ENCODE results near the gene WDR1.
A peak's percentile ranks its signal among the peaks of the same experiment; 100 is the strongest.

Gene WDR1

DNA sequence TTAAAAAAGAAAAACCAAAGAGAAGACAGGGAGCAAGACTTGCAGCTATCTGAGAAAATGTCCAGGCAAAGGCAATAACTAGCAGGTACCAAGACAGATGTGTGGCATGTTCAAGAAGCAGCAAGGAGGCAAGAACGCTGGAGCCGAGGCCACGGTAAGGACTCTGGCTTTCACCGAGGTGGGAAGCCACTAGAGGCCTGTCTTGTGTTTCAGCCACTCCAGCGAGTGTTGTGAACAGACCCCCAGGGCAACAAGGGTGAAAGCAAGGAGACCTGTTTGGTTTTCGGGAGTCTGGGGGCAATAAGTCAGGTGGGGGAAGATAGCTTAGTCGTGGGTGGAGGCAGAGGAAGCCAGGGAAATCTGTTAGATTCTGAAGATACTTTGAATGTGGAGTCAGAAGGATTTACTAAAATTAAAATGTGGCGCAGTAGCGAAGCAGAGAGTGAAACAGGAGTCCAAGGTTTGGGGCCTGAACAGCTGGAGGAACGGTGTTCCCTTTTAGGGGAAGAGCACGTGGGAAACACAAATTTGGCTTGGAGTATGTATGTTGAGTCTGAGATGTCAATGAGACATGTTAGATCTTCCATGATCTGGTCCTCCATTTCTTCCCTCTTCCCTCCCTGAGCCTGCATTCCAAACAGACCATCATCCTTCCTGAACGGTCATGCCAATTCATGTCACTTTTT, 3.1 kb downstream of the WDR1 start:
- DNase-seq: no peak

DNA sequence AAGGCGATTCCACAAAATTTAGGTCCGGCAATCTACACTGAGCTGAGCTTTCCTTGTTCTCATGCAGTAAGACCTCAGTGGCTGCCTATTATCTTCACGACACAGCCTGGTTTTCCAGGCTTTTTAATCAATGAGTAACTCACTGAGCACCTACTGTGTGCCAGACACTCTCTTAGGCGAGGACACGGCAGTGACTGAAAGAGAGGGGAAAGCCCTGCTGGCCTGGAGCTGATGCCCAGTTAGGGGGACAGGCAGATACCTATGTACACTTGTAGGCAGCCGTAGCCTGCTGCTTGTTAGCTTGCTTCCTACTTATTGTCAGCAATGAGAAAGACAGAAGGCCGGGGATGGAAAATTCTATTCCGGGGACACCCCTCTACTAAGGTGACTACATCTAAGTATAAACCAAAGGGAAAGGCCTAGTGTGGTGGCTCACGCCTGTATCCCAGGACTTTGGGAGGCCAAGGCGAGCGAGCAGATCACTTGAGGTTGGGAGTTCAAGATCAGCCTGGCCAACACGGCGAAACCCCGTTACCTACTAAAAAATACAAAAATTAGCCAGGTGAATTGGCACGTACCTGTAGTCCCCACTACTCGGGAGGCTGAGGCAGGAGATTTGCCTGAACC, 3.8 kb downstream of the WDR1 start:
- no peak for DNase-seq

DNA sequence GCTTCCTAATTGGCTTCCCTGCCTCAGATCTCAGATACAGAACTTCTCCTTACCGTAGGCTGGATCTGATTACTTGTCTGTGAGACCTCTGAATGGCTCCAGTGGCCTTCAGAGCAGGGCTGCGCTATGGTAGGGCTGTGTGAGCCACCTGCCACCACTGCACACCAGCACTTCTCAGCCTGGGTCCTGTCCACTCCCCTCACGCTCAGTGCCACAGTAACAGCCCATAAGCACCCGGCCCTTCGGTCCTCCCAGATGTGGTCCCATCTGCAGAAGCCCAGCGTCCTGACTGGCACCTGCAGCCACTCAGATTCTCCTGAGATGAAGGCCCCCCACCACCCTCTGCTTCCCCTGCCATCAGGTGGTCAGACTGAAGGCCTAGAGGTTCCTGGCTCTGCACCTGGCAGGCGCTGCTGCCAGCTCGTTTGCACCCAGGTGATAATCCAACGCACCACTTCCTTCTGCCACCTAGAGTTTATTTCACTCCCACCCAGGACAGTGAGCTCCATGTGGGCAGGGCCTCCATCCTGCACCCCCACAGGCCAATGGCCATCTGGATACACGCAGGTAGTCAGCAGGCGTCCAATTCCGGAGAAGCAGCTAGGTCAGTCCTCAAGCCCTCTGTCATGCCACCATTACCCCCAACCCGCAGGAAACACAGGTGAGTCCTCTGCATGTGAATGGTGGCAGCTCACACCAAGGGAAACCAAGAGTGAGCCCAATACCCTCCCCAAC, 5.4 kb downstream of the WDR1 start:
- no peak for DNase-seq

DNA sequence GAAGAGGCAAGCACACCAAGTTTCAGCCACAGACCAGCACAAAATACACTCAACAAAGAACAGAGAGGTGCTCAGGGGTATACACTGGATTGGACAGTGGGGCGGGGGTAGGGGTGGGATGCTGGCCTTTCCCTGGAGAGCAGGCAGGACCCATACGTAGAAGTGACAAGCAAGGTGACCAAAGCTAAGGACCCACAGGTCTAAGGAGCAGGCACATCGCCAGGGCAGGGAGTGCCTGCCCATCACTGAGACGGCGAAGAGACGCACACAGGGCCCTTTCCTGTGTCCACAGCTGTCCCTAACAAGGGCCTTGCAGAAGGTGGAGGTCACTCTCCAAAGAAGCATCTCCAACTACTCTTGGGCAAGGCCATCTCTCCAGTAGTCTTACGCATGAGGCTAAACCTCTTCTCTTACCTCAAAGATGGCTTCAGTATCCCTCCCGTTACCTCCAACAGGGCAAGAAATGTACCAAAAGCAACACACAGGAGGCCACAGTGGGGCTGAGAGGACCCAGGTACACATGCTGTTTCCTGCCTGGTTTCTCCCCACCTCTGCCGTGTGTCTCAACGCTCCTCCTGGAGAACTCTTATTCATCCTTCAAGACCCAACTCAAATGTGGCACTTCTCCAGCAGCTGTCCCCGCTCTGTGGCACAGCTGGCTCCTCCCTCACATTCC, 6.5 kb downstream of the WDR1 start:
- DNase-seq: no peak

DNA sequence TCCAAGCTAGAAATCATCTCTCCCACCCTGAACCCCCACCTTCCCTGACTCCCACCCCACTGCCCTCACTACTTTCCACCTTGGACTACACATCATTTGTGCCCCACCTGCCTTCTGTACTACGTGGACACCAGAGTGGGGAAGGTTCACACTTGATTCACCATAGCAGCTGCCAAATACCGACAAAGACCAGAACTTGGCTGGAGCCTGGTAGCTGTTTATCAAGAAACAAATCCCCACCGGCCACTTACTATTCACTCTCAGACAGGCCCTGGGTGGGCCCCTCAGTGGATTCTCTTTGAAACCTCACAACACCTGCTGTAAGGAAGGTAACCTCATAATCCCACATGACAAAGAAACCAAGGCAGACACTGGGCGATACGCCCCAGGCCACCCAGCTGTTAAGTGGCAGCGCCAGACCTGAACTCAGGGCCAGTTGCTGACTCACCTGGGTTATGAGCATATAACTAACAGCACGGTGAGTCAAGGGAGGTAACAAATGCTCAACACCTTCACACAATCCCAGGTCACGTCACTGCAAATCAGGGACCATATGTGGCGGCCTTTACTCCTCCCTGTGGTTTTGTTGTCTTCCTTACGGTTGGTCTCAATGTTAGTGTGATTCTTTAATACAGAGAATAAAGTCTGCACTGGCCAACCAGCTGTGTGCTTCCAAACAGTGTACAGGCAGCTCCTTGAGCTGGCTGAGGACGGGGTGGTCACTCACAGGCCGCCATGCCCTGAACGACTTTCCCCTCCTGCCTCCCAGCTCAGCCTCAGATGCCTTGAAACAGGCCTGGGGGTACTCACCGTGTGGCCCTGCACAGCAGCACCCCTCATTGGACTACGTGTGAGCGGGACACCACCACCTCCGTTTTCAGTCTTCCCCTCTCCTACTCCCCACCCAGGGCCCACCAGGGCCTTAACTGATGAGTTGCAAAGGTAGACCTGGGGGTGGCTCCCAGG, 7.5 kb downstream of the WDR1 start:
- DNase-seq: peak; percentile 49

DNA sequence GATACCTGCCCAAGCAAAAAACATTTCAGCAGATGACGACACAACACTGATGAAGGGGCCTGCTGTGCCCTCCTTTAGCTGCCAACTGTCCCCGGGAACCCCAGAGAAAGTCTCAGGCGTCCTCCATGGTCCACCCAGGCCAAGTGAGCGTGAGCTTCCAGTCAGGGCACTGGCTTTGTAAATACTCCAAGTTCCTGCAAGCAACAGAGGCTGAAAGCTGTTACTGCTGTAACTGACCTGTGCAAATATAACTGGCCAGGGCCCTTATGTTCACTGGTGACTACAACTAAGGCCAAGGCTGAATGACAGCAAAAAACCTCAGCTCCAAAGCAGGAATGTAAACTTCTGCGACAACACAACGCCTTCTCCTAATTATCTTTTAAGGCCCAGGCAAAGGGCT, 8.2 kb downstream of the WDR1 start:
- DNase-seq: no peak

DNA sequence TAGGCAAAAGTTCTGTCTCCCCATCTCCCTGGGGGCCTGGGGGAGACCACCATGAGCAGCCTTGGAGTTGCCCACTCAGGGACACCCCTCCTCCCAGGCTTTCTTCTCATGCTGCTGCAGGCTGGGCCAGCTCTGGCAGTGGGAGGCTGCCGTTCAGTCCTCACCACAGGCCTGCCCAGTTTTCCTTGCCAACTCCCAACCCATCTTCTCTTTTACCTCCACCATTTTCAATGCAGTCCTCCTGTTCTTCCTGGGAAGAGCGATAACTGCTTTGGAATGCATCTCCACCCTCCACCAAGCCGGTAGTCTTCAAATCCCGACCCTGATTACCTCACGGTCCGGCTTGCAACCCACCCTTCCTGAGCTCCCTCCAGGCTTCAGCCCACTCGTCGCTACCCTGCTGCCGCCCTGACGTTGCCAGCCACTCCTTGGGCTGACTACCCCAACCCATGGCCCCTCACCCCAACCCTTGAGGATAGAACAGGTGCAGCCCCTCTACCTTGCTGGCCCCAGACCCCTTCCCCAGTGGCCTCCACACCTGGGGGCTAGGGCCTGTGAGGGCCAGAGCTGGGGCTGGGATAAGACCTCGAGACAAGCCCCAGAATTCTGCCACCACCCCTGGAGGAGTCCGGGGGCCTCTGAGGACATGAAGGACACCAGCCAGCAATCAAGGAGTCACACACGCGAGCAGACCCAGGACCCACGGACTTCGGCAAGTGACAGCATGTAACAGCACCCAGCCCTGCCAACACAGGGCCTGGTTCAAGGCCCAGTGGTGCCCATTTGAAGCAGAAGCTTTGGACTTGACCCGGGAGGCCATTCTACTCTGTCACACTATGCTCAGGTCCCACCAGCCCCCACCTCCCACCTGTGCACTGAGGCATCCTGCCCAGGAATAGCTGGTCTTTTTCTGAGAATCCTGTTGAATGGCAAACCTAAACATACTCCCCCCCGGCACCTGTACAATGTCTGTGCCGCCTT, 9.2 kb downstream of the WDR1 start:
- no peak for DNase-seq

DNA sequence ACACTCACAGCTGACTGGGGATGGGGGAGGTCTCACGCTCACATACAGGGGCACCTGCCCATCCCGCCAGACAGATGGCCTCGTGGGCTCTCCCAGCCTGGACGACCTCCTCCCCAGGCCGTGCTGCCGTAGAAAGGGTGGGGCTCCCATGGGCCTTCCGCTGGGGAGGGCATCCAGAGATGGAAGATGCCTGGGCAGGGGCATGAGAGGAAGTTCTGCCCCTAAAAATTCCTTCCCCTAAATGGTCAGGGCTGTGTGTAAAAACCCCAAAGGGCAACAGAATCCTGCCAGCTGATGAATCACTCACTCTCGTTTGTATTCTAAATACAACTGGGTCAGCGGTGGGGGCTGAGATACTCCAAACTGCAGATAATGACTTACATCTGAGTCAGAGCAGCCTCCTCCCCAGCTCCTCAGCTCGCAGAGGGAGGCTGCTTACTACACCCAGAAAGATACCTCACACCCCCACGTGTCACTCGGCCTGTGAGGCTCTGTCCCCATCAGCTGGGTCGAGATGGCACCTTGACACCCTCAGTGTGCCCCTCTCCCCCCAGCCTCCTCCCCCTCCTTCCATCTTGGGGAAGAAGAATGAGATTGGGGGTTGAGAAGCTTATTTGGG, 10.1 kb downstream of the WDR1 start:
- peak; percentile 85 for DNase-seq

DNA sequence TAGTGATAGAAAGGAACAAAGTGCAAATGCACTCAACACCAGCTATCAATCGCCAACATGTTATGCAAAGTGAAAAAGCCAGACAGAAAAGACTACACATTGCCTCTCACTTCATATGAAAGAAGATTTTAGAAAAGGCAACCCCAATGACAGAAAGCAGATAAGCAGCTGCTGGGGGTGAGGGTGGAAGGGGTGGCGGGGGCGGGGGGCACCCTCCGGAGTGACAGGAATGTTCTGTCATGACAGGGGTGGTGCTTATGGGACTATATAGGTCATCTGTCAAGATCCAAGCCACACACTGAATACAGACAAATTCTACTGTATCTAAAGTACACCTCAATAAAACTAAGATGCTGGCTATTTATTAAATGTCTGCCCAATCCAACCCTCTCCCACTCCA, 10.7 kb downstream of the WDR1 start:
- DNase-seq: no peak

DNA sequence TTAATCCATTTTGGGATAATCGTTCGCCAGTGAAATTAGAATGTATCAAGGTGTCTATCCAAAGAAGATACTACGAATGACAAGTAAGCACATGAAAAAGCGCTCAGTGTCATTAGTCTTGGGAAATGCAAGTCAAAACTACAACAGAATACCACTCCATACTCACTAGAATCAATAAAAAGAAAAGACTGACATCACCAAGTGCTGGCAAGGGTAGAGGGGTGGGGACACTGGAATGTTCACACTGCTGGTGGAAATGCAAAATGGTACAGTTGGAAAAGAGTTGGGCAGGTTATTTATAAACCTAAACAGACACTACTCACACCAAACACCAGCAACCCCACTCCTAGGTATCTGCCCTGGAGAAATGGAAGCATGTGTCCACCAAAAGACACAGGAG, 11.2 kb downstream of the WDR1 start:
- no peak for DNase-seq

DNA sequence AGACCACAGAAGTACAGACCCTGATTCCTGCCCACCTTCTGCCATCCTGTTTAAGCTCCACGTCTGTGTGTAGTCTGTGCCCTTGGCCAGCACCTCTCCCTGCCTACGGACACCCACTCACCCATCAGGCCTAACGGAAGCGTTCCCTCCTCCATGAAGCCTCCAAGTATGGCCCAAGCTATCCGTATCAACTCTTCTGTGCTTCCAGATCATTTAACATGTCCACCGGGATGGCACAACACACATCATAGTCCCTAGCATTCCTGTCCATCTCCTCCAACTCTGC, 11.7 kb downstream of the WDR1 start:
- no peak for DNase-seq

DNA sequence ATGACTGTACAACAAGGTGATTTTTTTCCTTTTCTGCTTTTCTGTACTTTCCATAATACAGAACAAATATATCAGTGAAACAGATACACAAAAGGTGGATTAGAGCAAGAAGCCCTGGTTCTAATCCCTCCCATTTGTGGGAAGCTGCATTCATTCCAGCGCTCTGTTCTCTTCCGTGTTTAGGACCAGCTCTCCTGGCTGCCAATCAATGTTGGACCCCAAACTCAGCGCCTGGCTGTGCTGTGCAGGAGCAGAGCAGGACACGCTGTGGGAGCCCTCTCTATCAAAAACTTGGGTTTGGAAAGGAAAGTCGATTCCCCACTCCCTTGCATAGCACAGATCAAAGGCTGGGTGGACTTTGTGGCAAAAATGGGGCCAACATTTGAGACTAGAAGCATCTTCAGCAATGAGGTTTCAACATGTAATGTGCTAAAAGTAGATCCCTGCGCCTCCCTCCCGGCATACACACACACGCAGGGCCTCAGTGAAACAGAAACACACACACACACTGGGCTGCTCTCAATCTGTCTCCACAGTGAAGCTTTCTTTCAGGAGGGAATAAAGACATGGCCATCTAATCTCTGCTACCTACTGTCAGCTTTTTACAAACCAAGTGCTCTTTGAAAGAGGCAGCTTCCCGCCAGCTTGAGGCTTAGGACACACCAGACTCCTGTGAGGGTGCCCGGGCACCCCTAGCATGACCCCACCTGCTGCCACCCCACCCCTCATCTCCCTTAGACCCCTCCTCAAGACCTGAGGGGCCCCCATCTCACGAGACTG, 12.2 kb downstream of the WDR1 start:
- DNase-seq: no peak

DNA sequence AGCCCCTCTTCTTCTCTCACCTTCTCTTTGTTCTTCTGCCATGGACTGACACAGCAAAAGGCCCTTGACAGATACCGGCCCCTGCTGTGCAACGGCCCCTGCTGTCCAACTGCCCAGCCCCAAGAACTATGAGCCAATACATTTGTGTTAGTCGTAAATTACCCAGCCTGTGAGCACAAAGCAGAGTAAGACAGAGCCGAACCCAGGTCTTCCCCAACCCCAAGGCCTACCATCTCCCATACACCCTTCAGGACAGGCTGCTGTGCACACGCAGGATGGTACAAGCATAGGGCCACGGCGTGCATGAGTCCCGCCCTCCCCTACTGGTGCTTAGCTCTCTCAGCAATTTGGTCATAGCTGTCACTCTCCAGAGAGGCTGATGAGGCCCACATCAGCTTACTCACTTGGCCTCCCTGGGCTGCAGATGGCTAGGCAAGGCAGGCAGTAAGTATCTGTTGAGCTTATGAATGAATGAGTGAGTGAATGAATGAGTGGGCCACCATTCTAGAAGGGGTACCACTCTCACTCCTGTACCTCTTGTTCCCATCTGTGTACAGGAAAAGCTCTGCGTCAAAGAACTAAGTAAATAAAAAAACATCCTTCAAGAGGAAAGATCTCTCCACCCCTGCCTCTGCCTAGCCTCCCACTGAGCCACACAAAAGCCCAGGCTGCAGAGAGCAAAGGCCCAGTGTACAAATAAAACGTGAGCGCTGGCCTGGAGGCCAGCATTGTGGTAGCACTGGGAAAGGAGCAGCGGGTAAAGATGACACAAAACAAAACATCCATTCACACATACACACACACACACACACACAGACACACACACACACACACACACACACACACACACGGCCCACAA, 13.9 kb downstream of the WDR1 start:
- DNase-seq: no peak

DNA sequence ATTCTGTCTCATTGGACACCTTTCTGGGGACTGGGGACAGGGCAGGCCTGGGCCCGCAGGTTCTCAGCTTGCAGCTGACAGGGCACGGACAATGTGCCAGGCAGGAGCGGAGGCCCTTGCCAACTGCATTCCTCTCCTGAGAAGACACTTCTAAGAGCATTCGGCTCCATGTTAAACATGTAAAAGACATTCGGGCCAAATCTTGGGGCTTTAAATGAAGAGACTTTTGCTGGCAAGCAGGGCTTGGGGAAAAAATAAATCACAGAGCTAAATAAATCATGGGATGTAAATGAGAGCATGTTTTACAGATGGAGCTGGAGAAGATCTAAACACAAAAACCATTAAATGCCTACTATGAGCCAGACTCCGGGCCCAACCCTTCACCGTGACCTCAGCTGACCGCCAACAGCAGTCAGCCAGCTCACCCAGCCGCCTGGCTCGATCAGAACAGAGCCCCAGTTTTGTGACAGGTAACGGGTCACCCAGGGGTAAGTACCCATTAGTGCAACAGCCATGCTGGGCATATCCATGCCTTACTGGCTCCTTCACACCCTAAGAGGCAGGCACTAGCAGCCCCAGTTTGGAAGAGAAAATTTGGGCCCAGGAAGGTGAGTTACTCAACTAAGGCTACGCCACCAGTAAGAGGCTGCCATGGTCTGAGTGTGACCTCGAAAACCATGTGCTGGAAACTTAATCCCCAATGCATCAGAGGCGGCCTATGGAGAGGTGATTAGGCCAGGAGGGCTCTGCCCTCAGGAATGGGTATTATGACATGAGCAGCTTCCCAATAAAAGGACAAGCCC, 14.7 kb downstream of the WDR1 start:
- no peak for DNase-seq

DNA sequence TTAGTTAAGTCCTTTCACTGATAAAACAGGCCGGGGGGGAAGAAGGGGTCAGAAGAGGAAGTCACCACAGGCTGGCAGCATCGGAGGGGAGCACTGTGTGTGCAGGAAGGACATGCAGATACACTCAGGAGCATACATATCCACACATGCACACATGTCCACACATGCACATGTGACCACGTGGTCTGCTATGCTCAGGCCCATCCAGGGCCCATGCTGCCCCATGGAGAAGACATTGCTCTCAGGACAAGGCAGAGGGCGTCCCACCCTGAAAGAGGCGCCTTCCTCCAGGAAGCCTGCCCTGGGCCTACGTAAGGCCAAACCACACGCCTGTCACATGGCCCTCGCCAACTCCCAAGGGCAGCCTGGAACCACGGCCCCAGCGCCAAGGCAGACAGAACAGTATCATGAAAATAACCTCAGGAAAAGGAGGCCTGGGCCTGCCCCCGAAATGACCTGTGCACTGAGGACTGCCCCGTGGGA, 15.8 kb downstream of the WDR1 start:
- no peak for DNase-seq

DNA sequence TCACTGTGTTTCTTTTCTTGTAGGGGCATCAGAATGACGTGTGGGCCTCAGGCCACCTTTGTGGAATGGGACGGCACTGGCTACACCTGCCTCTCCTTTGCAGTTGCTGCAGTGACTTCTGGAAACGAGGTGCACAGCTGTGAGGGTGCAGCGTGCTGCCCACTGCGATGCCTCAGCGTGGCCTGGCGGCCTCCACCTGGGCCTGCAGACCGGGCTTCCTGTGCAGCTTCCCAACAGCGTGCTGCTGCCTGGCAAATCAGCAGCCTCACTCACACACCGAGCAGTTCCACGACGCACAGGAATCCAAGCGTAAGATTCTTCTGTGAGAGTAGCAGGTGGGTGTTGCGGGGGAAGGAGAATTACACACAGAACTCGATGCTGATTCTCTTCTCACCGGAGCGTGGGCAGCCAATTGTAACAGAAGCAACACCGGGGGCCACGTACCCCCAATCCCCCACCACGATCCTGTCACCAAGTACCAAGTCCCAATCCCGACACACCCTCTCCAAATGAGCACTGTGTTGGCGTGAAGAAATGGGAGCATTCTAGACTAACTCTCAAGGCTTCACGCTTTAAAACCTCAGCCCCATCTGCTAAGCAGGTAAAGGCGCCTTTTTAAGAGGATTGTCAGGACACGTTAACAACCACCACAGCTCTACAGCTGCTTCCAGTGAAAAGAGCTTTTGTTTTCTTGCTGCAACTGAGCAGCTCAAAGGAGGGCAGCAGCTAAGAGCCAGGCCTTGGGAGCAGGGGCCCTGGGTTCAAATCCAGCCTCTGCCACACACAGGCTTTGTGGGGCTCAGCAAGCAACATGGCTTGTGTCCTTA, 16.9 kb downstream of the WDR1 start:
- peak; percentile 55 for DNase-seq

DNA sequence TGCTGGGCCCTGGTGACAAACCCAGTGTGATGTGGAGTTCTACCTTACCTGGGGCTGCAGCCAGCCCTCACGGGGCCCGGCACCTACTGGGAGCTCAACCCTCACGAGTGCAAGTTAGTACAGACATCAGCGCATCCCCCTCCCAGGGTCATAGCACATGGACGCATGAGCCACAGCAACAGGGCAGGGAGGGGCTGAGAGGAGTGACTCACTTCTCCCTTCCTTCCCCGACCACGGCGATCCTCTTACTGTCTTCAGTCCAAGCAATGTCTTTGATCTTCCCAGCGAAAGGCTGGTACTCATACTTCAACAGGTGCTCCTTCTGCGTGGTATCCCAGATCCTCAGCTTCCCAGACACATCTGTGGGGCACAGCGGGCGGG, 17.8 kb downstream of the WDR1 start:
- DNase-seq: no peak

Data from stimulated activated naive CD4-positive, alpha-beta T cell treated with Interleukin-2 at 50 U/mL for 16 hours (primary cell).